ENCODE data around the gene BNIP3. TPM values are rescaled to one million over a fixed set of nuclear protein-coding genes. Genes with fewer than 3 reads are reported as not detected.

BNIP3 gene
- total and polyA plus RNA-seq, 2 of the 13 experiments (the other 11 are each of a cell fraction or from before 2014, with no cell fraction given), result 73.7 to 223 TPM

DNA sequence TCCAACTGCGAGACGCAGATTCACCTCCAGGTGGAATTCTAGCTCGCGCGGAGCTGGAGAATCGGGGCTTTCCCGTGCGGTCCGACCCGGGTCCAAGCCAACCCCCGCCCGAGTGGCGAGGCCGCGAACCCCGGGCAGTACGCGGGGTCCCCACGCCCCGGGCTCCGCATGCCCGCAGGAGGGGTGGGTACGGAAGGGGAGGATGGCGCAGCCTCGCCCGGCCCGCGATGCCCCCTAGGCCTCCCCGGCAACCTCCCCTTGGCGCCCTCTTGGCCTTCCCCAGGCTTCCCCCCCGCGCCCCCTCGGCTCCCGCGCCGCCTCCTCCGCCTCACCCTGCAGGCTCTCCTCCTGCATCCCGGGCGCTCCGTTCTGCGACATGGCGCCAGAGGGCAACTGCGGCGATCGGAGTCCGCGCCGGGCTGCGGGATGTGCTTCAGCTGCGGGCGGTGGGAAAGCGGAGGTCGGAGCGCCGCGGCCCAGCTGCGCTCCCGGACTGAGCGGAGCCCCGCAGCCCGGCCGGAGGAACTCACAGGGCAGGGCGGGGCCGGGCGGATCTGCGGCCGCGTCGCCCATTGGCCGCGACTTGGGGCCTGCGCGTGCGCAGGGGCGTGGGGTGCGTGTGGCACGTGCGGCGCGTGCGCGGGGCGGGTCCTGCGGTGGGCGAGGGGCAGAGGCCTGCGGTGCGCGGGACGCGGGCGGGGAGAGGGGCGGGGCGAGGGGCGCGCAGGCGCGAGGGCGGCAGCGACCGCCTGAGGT is at the start of gene BNIP3 (continued):
- TF ChIP-seq ZBTB21 (CRISPR knock-in tag; IDR thresholded peaks at IDR 0.05), result no peak
- no peak for TF ChIP-seq ZKSCAN1 (IDR thresholded peaks at IDR 0.05; ENCODE audit: low read length)
- TF ChIP-seq ZNF317 (CRISPR knock-in tag; IDR thresholded peaks at IDR 0.05), result no peak
- TF ChIP-seq, protein P1, sequence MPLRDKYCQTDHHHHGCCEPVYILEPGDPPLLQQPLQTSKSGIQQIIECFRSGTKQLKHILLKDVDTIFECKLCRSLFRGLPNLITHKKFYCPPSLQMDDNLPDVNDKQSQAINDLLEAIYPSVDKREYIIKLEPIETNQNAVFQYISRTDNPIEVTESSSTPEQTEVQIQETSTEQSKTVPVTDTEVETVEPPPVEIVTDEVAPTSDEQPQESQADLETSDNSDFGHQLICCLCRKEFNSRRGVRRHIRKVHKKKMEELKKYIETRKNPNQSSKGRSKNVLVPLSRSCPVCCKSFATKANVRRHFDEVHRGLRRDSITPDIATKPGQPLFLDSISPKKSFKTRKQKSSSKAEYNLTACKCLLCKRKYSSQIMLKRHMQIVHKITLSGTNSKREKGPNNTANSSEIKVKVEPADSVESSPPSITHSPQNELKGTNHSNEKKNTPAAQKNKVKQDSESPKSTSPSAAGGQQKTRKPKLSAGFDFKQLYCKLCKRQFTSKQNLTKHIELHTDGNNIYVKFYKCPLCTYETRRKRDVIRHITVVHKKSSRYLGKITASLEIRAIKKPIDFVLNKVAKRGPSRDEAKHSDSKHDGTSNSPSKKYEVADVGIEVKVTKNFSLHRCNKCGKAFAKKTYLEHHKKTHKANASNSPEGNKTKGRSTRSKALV (CRISPR knock-in tag; IDR thresholded peaks at IDR 0.05), result peak; percentile 79
- no peak for TF ChIP-seq ZNF768 (CRISPR knock-in tag; IDR thresholded peaks at IDR 0.05)
- TF ChIP-seq YEATS4 (CRISPR knock-in tag; IDR thresholded peaks at IDR 0.05; ENCODE audit: borderline replicate concordance), result peak; percentile 87
- TF ChIP-seq, protein P2, sequence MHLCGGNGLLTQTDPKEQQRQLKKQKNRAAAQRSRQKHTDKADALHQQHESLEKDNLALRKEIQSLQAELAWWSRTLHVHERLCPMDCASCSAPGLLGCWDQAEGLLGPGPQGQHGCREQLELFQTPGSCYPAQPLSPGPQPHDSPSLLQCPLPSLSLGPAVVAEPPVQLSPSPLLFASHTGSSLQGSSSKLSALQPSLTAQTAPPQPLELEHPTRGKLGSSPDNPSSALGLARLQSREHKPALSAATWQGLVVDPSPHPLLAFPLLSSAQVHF (CRISPR knock-in tag; IDR thresholded peaks at IDR 0.05), result peak; percentile 94
- TF ChIP-seq ZNF136 (CRISPR knock-in tag; IDR thresholded peaks at IDR 0.05; ENCODE audit: low read depth), result 0 out of 2 replicates have a peak, but pooled peaks have one; percentile 65
- TF ChIP-seq, protein P3, sequence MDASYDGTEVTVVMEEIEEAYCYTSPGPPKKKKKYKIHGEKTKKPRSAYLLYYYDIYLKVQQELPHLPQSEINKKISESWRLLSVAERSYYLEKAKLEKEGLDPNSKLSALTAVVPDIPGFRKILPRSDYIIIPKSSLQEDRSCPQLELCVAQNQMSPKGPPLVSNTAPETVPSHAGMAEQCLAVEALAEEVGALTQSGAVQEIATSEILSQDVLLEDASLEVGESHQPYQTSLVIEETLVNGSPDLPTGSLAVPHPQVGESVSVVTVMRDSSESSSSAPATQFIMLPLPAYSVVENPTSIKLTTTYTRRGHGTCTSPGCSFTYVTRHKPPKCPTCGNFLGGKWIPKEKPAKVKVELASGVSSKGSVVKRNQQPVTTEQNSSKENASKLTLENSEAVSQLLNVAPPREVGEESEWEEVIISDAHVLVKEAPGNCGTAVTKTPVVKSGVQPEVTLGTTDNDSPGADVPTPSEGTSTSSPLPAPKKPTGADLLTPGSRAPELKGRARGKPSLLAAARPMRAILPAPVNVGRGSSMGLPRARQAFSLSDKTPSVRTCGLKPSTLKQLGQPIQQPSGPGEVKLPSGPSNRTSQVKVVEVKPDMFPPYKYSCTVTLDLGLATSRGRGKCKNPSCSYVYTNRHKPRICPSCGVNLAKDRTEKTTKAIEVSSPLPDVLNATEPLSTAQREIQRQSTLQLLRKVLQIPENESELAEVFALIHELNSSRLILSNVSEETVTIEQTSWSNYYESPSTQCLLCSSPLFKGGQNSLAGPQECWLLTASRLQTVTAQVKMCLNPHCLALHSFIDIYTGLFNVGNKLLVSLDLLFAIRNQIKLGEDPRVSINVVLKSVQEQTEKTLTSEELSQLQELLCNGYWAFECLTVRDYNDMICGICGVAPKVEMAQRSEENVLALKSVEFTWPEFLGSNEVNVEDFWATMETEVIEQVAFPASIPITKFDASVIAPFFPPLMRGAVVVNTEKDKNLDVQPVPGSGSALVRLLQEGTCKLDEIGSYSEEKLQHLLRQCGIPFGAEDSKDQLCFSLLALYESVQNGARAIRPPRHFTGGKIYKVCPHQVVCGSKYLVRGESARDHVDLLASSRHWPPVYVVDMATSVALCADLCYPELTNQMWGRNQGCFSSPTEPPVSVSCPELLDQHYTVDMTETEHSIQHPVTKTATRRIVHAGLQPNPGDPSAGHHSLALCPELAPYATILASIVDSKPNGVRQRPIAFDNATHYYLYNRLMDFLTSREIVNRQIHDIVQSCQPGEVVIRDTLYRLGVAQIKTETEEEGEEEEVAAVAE (CRISPR knock-in tag; IDR thresholded peaks at IDR 0.05; ENCODE audit: borderline replicate concordance), result no peak
- TF ChIP-seq MZF1 (CRISPR knock-in tag; IDR thresholded peaks at IDR 0.05; ENCODE audit: borderline replicate concordance), result no peak
- TF ChIP-seq CBX2 (IDR thresholded peaks at IDR 0.05; ENCODE audit: low read depth, low read length), result no peak
- no peak for TF ChIP-seq CBX2 (CRISPR knock-in tag; IDR thresholded peaks at IDR 0.05; ENCODE audit: low read depth)
- TF ChIP-seq, protein P4, sequence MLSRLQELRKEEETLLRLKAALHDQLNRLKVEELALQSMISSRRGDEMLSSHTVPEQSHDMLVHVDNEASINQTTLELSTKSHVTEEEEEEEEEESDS (CRISPR knock-in tag; IDR thresholded peaks at IDR 0.05; ENCODE audit: borderline replicate concordance), result peak; percentile 85; the same call in 1 of the 2 replicates
- TF ChIP-seq CCAR2 (optimal IDR thresholded peaks at IDR 0.05; ENCODE audit: low read depth, low read length), result no peak
- TF ChIP-seq ZFP1 (CRISPR knock-in tag; IDR thresholded peaks at IDR 0.05), result no peak
- TF ChIP-seq, protein P5, sequence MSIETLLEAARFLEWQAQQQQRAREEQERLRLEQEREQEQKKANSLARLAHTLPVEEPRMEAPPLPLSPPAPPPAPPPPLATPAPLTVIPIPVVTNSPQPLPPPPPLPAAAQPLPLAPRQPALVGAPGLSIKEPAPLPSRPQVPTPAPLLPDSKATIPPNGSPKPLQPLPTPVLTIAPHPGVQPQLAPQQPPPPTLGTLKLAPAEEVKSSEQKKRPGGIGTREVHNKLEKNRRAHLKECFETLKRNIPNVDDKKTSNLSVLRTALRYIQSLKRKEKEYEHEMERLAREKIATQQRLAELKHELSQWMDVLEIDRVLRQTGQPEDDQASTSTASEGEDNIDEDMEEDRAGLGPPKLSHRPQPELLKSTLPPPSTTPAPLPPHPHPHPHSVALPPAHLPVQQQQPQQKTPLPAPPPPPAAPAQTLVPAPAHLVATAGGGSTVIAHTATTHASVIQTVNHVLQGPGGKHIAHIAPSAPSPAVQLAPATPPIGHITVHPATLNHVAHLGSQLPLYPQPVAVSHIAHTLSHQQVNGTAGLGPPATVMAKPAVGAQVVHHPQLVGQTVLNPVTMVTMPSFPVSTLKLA (IDR thresholded peaks at IDR 0.05), result no peak
- TF ChIP-seq, protein P6, sequence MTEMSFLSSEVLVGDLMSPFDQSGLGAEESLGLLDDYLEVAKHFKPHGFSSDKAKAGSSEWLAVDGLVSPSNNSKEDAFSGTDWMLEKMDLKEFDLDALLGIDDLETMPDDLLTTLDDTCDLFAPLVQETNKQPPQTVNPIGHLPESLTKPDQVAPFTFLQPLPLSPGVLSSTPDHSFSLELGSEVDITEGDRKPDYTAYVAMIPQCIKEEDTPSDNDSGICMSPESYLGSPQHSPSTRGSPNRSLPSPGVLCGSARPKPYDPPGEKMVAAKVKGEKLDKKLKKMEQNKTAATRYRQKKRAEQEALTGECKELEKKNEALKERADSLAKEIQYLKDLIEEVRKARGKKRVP (CRISPR knock-in tag; IDR thresholded peaks at IDR 0.05), result peak in 1 of 2 experiments; percentile 70; a peak in 1 of 4 replicates

All from HepG2 (cell line).